AG09309 (cell line): ENCODE data around the gene TRIP13.
"Not testable (repeated sequence)": the region's sequence is repeated elsewhere in the genome, so short reads cannot be mapped to it uniquely, and the experiment has no call there.

Experiments used
- DNase-seq: peaks from one replicate; pipeline ENCODE4 v3.0.0-alpha.2; 2010; ENCODE audit warnings: low read depth
- H3K4me3 ChIP-seq: 2 replicates; pipeline ENCODE4 v1.5.1; 2011; ENCODE audit warnings: mild to moderate bottlenecking, low read depth, low read length, moderate library complexity; ENCODE audit not compliant: control insufficient read depth
- TF ChIP-seq, protein P1 (sequence below): IDR thresholded peaks from 2 replicates; pipeline ENCODE4 v1.5.1; 2011; ENCODE audit warnings: mild to moderate bottlenecking, low read depth, low read length, inconsistent platforms; ENCODE audit not compliant: insufficient read depth, control insufficient read depth; ENCODE audit errors: missing control alignments

The TRIP13 gene

DNA sequence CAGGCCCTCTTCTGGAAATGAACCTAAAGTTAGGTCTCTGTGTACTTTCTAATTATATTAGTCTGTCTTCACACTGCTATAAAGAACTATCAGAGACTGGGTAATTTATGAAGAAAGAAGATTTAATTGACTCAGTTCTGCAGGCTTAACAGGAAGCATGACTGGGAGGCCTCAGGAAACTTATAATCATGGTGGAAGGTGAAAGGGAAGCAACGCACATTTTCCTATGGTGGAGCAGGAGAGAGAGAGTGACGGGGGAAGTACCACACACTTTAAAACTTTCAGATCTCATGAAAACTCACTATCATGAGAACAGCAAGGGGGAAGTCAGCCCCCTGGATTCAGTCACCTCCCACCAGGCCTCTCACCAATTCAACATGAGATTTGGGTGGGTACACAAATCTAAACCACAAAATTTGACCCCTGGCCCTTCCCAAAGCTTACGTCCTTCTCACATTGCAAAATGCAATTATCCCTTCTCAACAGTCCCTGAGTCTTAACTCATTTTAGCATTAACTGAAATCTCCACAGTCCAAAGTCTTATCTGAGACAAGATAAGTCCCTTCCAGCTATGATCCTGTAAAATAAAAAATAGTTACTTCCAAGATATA lies 40.7 kb downstream of the TRIP13 start:
- DNase-seq: no peak
- H3K4me3 ChIP-seq: no peak overlapping the region
- TF ChIP-seq, protein P1, sequence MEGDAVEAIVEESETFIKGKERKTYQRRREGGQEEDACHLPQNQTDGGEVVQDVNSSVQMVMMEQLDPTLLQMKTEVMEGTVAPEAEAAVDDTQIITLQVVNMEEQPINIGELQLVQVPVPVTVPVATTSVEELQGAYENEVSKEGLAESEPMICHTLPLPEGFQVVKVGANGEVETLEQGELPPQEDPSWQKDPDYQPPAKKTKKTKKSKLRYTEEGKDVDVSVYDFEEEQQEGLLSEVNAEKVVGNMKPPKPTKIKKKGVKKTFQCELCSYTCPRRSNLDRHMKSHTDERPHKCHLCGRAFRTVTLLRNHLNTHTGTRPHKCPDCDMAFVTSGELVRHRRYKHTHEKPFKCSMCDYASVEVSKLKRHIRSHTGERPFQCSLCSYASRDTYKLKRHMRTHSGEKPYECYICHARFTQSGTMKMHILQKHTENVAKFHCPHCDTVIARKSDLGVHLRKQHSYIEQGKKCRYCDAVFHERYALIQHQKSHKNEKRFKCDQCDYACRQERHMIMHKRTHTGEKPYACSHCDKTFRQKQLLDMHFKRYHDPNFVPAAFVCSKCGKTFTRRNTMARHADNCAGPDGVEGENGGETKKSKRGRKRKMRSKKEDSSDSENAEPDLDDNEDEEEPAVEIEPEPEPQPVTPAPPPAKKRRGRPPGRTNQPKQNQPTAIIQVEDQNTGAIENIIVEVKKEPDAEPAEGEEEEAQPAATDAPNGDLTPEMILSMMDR: no peak

DNA sequence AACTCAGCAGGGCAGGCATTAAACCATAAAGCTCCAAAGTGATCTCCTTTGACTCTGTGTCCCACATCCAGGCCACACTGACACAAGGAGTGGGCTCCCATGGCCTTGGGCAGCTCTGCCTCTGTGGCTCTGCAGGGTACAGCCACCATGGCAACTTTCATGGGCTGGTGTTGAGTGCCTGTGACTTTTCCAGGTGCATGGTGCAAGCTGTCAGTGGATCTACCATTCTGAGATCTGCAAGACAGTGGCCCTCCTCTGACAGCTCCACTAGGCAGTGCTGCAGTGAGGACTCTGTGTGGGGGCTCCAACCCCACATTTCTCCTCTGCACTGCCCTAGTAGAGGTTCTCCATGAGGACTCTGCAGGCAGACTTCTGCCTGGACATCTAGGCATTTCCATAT lies 41.3 kb downstream of the TRIP13 start:
- not testable (repeated sequence) for DNase-seq, H3K4me3 ChIP-seq

DNA sequence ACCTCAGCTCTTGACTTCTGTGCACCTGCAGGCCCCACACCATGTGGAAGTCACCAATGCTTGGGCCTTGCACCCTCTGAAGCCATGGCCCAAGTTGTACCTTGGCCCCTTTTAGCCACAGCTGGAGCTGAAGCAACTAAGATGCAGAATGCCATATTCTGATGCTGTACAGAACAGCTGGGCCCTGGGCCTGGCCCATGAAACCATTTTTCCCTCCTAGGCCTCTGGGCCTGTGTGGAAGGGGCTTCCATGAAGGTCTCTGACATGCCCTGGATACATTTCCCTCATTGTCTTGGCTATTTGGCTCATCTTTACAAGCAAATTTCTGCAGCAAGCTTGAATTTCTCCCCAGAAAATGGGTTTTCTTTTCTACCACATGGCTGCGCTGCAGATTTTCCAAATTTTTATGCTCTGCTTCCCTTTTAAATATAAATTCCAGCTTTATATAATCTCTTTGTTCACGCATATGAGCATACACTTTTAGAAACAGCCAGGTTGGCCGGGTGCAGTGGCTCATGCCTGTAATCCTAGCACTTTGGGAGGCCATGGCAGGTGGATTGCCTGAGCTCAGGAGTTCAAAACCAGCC lies 41.8 kb downstream of the TRIP13 start:
- TF ChIP-seq, protein P1: peak; percentile 43
- H3K4me3 ChIP-seq, DNase-seq: not testable (repeated sequence)

DNA sequence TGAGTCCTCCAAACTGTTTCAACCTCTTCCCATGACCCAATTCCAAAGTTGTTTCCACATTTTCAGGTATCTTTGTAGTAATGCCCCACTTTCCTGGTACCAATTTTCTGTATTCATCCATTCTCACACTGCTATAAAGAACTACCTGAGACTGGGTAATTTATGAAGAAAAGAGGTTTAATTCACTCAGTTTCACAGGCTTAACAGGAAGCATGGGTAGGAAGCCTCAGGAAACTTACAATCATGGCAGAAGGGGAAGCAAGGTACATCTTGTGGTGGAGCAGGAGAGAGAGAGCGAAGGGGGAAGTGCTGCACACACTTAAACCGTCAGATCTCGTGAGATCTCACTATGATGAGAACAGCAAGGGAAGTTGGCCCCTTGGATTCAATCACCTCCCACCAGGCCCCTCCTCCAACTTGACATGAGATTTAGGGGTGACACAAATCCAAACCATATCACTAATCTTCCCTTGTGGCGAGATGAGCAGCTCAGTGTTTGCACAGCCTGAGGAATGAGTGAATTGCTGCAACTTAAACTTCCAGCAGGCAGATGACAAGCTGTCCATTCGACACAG lies 42.9 kb downstream of the TRIP13 start:
- TF ChIP-seq, protein P1: no peak
- H3K4me3 ChIP-seq: no peak overlapping the region
- no peak for DNase-seq

DNA sequence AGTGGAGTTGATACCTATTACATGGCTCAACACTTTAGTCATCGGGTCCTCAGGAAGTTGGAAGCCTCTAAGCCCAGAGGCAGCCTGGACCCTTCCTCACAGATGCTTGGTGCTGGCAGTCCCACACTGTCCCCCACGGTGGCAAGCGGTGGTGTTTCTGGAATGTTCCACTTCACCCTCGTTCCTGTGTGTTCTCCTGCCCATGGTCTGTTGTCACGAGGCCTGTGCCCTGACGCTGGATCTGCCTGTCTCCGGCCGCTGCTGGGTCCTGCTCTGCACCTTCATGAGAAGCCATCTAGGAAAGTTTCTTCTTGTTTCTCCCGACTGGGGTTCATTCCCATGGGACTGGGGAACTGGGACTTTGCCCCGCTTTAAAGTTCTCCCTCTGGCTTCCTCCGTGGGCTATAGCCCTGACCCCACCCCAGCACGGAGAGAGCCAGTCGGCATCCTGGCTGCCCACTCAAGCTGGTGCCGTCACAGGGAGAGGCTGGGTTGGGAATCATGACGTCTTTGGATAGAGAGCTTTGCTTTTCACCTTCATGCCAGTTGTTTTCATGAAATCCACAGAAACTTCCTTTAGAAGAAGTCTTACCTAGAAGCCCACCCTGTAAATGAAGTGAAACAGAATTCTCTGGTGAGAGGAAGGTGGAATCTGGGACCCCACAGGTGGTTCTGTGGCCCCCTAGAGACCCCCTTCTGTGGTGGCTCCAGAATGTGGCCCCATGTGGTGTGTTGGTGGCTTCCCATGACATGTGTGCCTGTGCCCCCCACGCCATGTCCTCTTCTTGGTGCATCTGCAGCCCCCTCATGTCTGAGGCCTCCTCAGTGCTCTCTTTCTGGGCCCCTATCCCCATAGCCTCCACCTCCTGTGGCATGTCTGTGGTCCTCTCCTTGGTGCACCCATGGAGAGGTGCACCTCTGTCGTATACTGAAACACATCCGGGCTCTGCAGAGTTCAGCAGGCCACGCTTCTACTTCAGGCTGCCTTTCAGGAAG lies 43.8 kb downstream of the TRIP13 start:
- no peak overlapping the region for H3K4me3 ChIP-seq
- no peak for DNase-seq
- TF ChIP-seq, protein P1: no peak

DNA sequence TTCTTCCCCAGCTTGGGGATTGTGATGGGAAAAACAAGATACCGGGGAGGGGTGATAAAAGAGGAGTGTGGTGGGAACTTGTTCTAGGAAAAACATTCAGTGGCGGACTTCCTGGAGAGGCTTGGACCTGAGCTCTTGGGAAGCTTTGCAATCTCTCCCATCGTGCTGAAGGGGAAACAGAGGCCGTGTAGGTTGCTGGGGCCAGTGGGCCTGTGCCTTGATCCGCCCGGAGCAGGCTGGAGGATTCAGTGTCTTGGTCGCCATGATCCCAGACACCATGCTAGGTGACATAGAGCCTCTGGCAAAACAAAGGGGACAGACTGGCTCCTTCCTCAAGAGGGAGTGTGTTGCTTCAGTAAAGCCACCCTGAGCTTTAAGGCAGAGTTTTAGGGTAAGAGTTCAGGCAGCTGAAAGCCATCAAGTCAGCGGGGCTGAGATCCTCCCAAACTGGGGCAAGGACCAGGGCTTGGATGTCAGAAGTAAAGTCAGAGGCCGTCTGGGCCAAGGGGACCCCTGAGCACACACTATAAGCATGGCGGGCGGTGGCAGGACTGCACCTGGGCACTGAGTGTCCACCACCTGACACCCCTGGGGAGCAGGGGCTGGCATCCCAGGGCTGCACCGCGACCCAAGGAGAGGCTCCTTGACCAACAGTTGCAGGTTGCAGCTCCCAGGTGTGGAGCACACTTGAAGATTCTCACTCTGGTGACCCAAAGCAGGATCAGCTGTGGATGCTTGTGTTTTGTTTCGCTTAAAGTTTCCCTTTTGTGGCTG lies 44.7 kb downstream of the TRIP13 start:
- no peak for DNase-seq
- TF ChIP-seq, protein P1: no peak
- H3K4me3 ChIP-seq: no peak overlapping the region
